GM21515 (cell line): ENCODE data around the gene NEDD8.

Source experiments
- ATAC-seq: cut with Tn5 transposase; IDR thresholded peaks from one replicate; pipeline ENCODE4 v1.9.1; 2021; ENCODE audit not compliant: unreplicated experiment

Gene NEDD8

DNA sequence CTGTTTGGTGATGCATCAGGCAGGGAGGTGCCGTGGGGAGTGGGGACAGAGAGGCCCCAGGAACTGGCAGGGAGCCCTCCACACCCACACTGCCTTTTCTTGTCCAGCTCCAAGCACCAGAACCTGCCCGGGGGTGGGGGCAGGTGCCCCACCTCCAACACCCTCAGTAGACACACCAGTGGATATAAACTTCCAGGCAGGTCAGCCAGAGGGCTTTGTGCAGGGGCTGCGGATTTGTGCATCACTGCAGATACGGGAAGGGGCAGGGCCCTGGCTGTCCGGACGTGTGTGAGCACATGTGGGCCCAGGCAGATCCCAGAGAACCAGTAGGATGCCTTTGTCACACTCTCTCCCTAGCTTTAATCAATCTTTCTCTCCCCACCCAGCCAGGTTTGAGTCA lies 32.1 kb upstream of the NEDD8 start:
- ATAC-seq = no peak

DNA sequence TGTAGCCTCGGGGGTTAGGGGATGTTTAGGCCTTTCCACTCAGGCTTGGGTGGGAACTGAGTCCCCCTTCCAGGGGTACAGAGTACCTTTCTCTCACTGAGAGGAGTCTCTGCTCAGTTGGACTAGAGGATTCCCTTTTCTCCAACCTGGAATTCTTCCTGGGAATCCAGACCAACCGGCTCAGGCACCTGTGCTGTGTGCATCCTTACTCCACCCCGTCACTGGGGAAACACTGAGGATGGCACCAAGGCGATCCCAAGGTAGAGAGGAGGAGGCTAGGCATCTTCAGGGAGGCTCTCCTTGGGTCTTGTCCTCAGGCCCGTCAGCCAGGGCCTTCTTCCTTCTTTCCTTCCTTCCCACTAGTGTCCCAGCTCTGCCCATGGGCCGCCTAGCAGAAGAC lies 31.7 kb upstream of the NEDD8 start:
- ATAC-seq = no peak

- no peak for ATAC-seq
Observed at GRCh38 chr14:24262821-24263733, 30.9 kb upstream of the NEDD8 start, which contains the start of gene TGM1. Gene TGM1, minus strand, starts transcription at chr14:24263177. Its CDS starts 825 bp downstream, at chr14:24262352.

DNA sequence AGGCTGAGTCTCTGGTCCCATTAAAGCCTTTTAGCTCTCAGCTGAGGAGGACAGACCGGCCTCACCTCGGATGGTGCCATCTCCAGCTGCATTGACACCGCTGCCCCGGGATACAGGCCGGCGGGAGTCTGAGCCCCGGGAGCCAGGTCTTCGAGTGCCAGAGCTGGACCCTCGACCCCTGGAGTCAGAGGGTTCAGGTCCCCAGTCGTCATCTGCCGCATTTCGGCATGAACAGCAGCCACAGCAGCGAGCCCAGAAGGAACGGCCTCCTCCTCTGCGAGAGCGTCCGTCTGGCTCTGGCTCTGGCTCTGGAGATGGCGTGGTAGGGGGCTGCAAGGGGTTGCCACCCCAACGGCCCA lies 29.8 kb upstream of the NEDD8 start:
- ATAC-seq = no peak

DNA sequence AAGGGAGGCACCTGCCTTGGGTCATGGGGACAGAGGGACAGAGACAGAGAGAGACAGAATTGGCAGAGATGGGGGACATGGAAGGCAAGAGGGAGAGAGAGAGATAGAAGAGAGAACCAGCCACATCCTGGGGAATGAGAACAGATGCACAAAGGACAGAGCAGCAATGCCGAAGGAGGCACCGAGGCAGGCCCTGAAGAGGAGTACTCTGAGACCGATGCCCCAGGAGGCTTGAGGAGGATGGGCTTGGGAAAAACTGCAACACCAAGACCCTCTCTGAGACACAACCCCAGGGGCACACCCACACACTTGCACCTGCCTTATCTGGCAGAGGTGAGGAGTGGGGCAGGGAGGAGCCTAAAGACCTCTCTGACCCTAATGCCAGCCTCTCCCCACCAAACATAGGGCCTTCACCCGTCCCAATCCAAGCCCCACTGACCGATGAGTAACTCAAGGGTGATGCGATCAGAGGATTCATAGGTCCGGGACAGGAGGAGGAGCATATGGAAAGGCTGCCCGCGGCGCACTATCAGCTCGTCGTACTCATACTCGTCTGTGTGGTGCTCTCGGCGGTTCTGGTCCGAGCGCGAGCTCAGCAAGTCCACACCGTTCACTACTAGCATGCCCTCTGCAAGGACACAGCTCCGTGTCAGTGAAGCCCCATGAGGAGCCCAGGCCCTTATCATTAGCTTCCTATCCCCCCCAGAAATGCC lies 29.2 kb upstream of the NEDD8 start:
- ATAC-seq = no peak

DNA sequence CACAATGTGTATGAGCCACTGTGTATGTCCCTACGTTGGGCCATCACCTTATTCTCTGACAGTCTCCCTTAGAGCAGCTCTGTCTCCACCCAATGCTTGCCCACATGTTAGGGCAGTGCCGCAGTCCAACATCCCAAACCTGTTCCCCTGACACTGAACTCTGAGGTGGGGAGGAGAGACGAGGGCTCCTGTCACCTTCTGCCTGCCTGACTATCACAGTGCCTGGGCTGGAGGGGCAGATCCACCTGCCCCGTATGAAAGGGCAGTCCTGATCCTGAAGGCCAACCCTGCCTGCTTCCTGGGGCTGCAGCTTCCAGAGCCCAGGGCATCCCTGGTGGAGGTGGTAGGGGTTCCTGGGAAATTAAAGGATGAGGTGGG lies 28.6 kb upstream of the NEDD8 start:
- ATAC-seq = no peak

GRCh38 chr14:24260026-24260779 lies 28.0 kb upstream of the NEDD8 start:
- no peak for ATAC-seq

DNA sequence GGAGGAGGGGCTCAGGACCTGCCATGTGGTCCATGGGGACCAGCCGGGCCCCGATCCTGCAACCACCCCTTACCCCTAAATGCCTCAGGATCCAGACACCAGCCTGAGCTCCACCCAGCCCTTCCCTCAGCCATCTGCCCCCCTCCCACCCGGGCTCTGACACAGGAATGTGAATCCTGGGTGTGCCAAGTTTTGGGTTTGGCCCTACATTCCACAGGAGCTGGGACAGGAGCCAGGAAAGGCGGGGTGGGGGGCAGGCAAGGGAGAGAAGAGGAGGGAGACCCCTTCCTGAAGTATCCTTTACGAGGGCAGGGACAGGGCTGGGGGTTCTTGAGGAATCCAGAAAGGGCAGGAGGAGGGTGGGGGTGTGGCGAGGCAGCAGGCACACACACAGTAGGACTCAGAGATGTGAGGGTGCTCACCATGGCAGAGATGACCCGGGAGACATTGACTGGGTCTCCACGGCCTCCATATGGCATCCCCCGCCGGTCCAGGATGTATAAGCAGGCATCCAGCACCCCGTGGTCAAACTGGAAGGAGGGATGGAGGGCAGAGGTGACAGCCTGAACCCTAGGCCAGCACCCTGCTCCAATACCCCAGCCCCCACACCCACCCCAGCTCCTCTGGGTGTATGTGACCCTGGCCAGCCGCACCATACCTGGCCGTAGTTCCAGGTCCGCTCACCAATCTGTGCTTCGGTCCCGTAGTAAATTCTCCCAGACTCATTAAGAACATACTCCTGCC lies 27.3 kb upstream of the NEDD8 start:
- no peak for ATAC-seq

DNA sequence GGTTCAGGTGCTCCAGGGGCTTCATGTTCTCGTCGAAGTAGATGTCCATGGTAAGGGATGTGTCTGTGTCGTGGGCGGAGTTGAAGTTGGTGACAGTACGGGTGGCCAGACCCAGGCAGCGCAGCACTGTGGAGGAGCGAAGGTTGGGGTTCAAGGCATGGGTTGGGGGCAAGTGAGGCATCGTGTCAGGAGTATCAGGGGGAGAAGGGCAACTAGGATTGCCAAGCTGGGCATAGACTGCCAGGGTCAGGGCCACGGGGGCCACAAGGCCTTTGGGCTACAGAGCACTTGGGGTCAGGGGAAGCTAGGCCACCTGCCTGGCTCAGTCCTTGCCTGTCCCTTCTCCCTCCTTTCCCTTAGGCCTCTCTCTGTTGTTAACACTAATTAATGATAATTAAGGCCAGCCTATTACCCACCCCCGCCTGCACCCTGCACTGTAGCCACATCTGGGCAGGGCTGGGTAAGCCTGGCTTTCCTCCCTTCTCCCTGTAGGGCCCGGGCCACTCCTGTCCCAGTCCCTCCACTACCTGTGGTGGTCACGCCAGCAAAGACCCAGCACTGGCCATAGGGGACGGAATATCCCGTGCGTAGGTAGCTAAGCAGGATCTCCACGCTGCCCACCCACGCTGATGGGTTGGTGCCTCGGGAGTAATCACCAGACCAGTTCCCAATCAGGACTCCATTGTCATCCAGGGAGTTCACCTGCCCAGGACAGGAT lies 26.5 kb upstream of the NEDD8 start:
- ATAC-seq = no peak

DNA sequence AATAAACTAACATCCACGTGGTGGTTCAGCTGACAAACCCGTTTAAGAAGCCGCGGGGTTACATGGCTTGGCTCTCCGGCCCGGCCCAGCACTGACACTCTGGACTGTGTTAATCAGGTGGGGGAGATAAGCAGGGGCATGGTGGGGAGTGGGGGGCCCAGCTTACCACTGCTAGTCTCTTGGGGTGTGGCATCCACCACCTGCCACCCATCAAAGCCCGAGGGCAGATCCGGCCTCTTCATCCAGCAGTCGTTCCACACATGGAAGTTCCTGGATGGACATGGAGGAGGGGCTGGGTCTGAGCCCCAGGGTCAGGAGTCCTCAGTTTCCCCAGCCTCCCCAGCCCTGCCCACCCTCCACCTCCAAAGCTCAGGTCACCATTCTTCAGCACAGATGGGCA lies 26.0 kb upstream of the NEDD8 start:
- ATAC-seq = no peak

DNA sequence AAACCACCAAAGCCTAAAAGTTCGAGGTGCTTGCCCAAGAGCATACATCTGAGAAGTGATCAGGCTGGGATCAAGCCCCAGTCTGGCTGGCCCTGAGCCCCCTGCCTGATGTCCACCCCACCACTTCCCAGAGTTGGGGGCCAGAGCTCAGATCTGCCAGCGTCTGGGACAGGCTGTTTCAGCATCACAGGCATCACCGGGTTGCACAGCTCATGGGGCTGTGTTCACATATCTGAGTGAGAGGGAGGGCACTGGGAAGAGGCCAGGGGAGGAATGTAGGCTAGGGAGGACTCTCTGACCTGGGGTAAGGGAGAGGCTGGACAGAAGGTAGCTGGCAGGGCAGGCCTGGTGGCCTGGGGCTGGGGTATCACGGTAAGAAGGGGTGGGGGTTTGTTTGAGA lies 24.8 kb upstream of the NEDD8 start:
- no peak for ATAC-seq

- ATAC-seq = no peak
Observed at GRCh38 chr14:24255931-24256711, 24.0 kb upstream of the NEDD8 start.

DNA sequence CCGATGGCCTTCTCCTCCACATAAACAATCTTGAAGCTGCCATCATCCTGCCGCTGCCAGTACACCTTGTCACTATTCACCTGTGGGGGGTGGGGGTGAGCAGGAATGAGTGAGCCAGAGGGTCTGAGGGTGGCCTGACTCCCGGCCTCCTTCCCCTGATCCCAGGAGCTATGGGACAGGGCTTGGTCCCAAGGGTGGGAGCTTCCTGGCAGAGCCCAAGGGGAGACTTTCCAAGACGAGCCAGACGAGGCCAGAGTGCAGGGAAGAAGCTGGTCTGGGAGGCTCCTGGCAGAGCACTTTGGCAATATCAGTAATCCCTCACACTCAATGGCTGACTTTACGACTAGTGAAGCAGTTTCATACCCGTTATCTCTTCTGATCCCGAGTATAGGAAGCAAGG lies 23.3 kb upstream of the NEDD8 start:
- no peak for ATAC-seq

DNA sequence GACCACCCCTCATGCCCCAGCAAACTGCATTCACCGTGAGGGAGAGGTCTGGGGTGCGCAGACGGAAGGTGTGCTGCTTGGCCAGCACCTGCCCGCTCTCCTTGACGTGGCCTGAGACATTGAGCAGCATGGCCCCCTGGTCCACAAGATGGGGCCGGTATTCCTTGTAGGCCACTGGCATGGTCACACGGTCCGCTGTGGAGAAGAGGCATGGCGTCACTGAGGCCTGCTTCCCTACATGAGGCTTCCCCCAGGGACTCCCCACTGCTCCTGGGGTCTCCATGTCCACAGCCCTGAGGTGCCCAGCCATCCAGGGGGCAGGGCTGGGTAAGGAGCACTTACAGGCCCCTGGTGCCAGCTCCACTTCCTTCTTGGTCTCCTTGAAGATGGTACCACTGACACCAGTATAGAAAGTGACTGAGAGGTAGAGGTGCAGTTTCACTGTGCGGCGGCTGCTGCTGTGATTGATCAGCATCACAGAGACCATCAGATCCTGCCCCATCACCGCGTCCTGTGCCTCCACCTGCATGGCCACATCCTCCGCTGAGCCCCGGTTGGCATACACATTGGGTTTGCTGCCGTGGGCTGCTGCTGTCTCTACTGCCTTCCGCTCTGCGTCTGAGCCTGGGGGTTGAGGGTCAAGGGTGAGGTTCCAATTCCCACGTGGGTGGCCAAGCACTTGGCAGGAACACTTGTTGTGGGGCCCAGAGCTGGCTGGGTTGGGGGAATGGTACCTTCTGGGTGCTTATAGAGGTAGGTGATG lies 22.6 kb upstream of the NEDD8 start:
- no peak for ATAC-seq

DNA sequence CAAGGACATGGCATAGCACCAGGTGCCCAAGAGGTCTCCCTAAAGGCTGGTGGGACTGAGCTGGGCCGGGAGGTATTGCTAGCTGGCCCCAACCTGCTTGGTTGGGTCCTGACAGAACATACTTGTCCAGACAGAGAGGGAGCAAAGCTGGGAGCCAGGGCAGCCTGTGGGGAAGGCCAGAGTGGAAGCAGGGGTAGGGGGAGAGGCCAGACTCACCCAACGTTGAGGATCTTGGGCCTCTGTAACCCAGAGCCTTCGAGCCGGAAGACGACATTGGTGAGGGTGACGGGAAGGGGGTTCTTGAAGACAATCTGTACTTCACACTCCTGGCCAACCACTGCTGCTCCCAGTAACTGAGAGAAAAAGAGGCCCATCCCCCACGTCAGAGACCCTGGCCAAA lies 21.8 kb upstream of the NEDD8 start:
- ATAC-seq = no peak

DNA sequence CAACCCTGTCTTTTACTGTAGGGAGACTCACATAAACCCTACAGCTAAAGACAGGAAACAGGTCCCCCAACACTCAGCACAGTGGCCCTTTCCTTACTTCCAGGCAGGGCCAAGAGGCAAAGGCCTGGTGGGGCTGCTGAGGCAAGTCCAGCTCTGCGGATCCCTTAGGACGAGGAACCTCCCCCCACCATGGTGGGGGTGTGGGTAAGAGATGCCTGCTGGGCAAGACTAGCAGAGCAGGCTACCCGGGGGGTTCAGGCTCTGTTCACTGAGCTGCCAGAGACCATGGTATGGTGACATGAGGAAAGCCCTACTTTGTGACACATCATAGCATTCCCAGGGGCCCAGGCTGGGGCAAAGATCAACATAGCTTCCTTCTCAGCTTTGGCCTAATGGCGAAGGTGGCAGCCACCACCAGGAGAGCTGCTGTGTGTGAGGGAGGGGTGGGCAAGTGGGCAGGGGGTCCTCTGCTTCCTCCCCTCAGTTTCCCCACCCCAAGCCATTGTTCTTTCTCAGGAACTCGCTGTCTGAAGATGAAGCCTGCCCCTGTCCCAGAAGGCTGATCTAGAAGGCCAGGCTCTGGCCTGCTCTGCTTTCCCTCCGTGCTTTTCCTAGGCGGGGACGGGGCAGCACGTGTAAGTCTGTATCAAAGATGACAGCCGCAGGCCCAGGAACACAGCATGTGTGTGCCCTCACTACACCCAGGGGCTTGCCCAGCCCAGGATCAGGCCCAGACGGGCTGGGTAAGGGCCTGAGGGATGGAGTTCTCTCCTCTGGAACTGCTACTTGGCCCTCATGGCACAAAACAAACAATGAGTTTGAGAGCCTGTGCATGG lies 20.3 kb upstream of the NEDD8 start:
- no peak for ATAC-seq

GRCh38 chr14:24251880-24252288 lies 19.7 kb upstream of the NEDD8 start:
- no peak for ATAC-seq

- ATAC-seq = no peak
Observed at GRCh38 chr14:24250354-24250753, 18.2 kb upstream of the NEDD8 start.
